ENCODE measurements around the gene SUN3. TPM values are rescaled to one million over a fixed set of nuclear protein-coding genes. Genes with fewer than 3 reads are reported as not detected.
A peak's percentile ranks its signal among the peaks of the same experiment; 100 is the strongest.

SUN3 gene
- total and polyA plus RNA-seq, 2 of the 8 experiments (the other 6 are each of a cell fraction or from before 2014, with no cell fraction given): not detected

GRCh38 chr7:48040944-48041652, 12.2 kb upstream of the SUN3 start:
- Histone ChIP-seq H3K4ac (replicated peaks; ENCODE audit: insufficient read length, low read depth, low read length) (no peak overlapping the region), H3K79me2 (ENCODE audit: control insufficient read depth in 1 of 2, insufficient read depth in 2 of 2, low read length in 2 of 2) (no peaks in the 10 kb centered on the region), H2BK20ac (ENCODE audit: low read length) (peak overlapping the region; percentile 67; the same call in 1 of the 2 replicates), H2AFZ (ENCODE audit: low read length) (no peak overlapping the region), H3K9ac (replicated peaks in 1 of 4; ENCODE audit: extremely low read depth in 1 of 4, low read depth in 3 of 4, low read length in 3 of 4) (no peak overlapping the region), H3K23ac (ENCODE audit: insufficient read length) (no peak overlapping the region), H2BK15ac (ENCODE audit: low read length) (no peak overlapping the region), H3K14ac (ENCODE audit: insufficient read length) (no peak overlapping the region), H3K36me3 (ENCODE audit: control insufficient read depth in 2 of 4, insufficient read depth in 4 of 4, low read length in 3 of 4) (no peaks in the 10 kb centered on the region), H3K79me1 (ENCODE audit: low read depth, low read length) (no peaks in the 10 kb centered on the region), H4K5ac (ENCODE audit: insufficient read length, low read depth, low read length) (no peak overlapping the region), H4K91ac (replicated peaks; ENCODE audit: insufficient read length, low read length) (peak overlapping the region; percentile 68), H4K20me1 (replicated peaks in 1 of 2; ENCODE audit: control insufficient read depth in 1 of 2, insufficient read depth in 2 of 2, low read length in 2 of 2) (no peaks in the 10 kb centered on the region), H3K9me3 (ENCODE audit: insufficient read depth in 2 of 2, low read depth in 1 of 2, low read length in 1 of 2) (no peaks in the 10 kb centered on the region), H3K56ac (replicated peaks; ENCODE audit: insufficient read length, low read depth, low read length) (no peak overlapping the region), H3K27me3 (replicated peaks in 1 of 4; ENCODE audit: control insufficient read depth in 3 of 4, extremely low read depth in 1 of 4, insufficient read depth in 3 of 4, low read length in 3 of 4) (peaks cover 6 to 12% (median 11%) of the 10 kb centered on the region in 4 experiments), H2BK5ac (ENCODE audit: low read depth, low read length) (peak overlapping the region; percentile 8; the same call in 1 of the 2 replicates), H2BK120ac (replicated peaks; ENCODE audit: low read depth, low read length) (no peak overlapping the region), H4K8ac (ENCODE audit: extremely low read depth, insufficient read depth, low read length) (no peak overlapping the region), H3K4me1 (replicated peaks in 1 of 4; ENCODE audit: control insufficient read depth in 3 of 4, insufficient read depth in 4 of 4, low read length in 3 of 4) (peaks cover 6 to 28% (median 13%) of the 10 kb centered on the region in 4 experiments), H3K18ac (ENCODE audit: extremely low read depth, low read length) (peak overlapping the region; percentile 36; the same call in 1 of the 2 replicates), H3K4me3 (ENCODE audit: extremely low read depth in 1 of 4, insufficient read depth in 2 of 4, low read depth in 3 of 4, low read length in 4 of 4) (no peak overlapping the region), H2BK12ac (ENCODE audit: low read depth, low read length) (peak overlapping the region; percentile 77; the same call in 1 of the 2 replicates), H3K4me2 (ENCODE audit: insufficient read depth in 1 of 2, low read depth in 2 of 2, low read length in 2 of 2) (peak overlapping the region in 1 of 2 experiments; percentile 45; a peak in 1 of 4 replicates), H3K27ac (ENCODE audit: low read depth, low read length) (no peak overlapping the region), H3K23me2 (ENCODE audit: low read depth, low read length) (peaks cover 8% of the 10 kb centered on the region), H2AK5ac (ENCODE audit: low read depth, low read length) (no peak overlapping the region; the same call in 1 of the 2 replicates)
- POLR2A ChIA-PET (ENCODE audit: partially characterized antibody): interaction anchor here (0.7 to 2.6 kb wide), 3 partner anchors 48 to 51 kb away, joined by 3 to 14 read pairs (median 3); partner anchors contain the start of gene UPP1
- 90% methylated on average over 17 of the region's 18 CpGs; no CpG with 5 or more reads in 1 of the 2 experiments for WGBS, 2 experiments (ENCODE audit: extremely low coverage in 1 of 2, insufficient coverage in 1 of 2, insufficient read length in 1 of 2, insufficient replicate concordance in 2 of 2, low coverage in 1 of 2, low lambda C conversion rate in 2 of 2, missing lambda C conversion rate in 1 of 2)
- FAIRE-seq: no peak
- CTCF ChIA-PET (ENCODE audit: partially characterized antibody): interaction anchor here (0.7 to 2.5 kb wide), 3 partner anchors 26 to 61 kb away, joined by 3 to 6 read pairs (median 3); no protein-coding TSS in a partner anchor
- no peak for DNase-seq (ENCODE audit: low read depth in 1 of 2, low spot score in 2 of 2)
- no peak for TF ChIP-seq CHD2 (IDR thresholded peaks at IDR 0.05; ENCODE audit: low read length)

Data from H1 (cell line).